ENCODE results near the gene DTX2. TPM values are rescaled to one million over a fixed set of nuclear protein-coding genes. Genes with fewer than 3 reads are reported as not detected.
"Not testable (repeated sequence)": the region's sequence is repeated elsewhere in the genome, so short reads cannot be mapped to it uniquely, and the experiment has no call there.

The DTX2 gene
- polyA plus RNA-seq (2013), result 23.6 and 23.7 TPM in 2 replicates

DNA sequence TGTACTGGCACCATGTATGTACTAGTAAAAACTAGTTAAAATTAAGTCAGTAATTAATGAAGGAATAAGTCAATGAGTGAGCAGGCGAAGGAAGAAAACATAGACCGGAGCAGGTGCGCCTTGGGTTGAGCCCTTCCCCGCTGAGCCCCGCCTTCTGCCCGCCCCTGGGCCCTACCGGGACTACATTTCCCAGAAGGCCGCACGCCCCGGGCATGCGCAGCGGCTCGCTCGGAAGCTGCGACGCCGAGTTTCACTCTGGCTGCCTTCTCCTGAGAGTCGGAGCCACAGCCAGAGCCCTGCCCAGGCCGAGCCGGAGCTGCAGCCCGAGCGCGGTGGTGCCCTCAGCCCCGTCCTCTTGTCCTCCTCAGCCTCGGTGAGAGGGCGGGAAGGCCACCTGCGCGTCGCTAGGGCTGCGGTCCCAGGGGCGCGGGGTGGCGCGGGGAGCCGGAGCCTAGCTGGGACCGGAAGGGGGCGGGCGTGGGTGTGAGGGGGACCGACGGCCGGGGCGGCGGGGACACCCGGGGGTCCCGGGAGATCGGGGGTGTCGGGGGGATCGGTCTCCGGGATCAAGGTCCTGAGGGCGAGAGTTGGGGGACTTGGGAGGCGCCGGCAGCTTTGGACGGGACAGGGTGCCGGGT, at the start of gene DTX2:
DTX2 (plus strand) TSS at position 246 of the 638 bp plus-strand sequence. CDS start 18,801 bp downstream, outside the sequence.
- not testable (repeated sequence) for H3K4me2 ChIP-seq (ENCODE audit: low read length); H3K79me2 ChIP-seq (ENCODE audit: control insufficient read depth, insufficient read depth, low read length, poor library complexity)

DNA sequence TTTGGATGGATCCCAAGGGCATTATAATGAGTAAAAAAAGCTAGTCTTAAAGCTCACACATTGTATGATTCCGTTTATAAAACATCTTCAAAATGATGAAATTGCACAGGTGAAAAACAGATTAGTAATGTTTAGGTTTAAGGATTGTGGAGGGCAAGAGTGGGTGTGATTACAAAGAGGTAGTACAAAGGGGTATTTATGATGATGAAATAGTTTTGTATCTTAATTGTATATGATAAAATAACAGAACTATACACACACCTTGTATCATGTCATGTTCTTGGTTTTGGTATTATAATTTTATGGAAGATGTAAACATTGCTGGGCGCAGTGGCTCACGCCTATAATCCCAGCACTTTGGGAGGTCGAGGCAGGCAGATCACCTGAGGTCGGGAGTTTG, 49.3 kb upstream of the DTX2 start:
- Histone ChIP-seq H3K4ac (ENCODE audit: low read depth, low read length) (no peak overlapping the region), H3K14ac (ENCODE audit: low read length) (no peak overlapping the region), H3K18ac (ENCODE audit: low read length) (no peak overlapping the region), H3K27ac (ENCODE audit: low read depth, low read length) (no peak overlapping the region), H3K79me2 (ENCODE audit: control insufficient read depth, insufficient read depth, low read length, poor library complexity) (no peaks in the 10 kb centered on the region), H2BK120ac (ENCODE audit: insufficient read depth, low read length, poor library complexity) (no peak overlapping the region), H4K12ac (ENCODE audit: low read depth, low read length) (no peak overlapping the region), H3K4me1 (ENCODE audit: control insufficient read depth in 1 of 2, insufficient read depth in 2 of 2, low read length in 2 of 2) (peaks cover 0 to 6% of the 10 kb centered on the region in 2 experiments), H2AK5ac (ENCODE audit: low read length) (no peak overlapping the region), H3K36me3 (ENCODE audit: control insufficient read depth in 1 of 2, insufficient read depth in 2 of 2, low read length in 2 of 2) (no peaks in the 10 kb centered on the region), H3K23ac (ENCODE audit: low read length) (no peak overlapping the region), H2BK12ac (ENCODE audit: low read length) (no peak overlapping the region), H3K4me2 (ENCODE audit: low read length) (no peak overlapping the region), H3K9me3 (ENCODE audit: insufficient read depth, low read depth, low read length) (no peaks in the 10 kb centered on the region), H3K79me1 (ENCODE audit: low read length) (no peaks in the 10 kb centered on the region), H3K27me3 (ENCODE audit: insufficient read depth, low read length) (no peaks in the 10 kb centered on the region), H4K91ac (ENCODE audit: low read depth, low read length) (no peak overlapping the region), H4K8ac (ENCODE audit: low read depth, low read length) (no peak overlapping the region), H3K4me3 (ENCODE audit: low read depth, low read length) (no peak overlapping the region), H2AFZ (ENCODE audit: insufficient read depth, low read length, poor library complexity) (no peak overlapping the region), H2BK5ac (ENCODE audit: low read depth, low read length, poor library complexity) (no peak overlapping the region), H3K9ac (ENCODE audit: low read length) (no peak overlapping the region)
- no peak for DNase-seq
- no CpG with 5 or more reads among the region's 5 CpGs for WGBS (ENCODE audit: extremely low coverage, insufficient coverage, insufficient read length)

More for the DNA sequence above, at the start of gene DTX2:
- not testable (repeated sequence) for H3K4ac ChIP-seq (ENCODE audit: low read depth, low read length); H2BK12ac ChIP-seq (ENCODE audit: low read length); DNase-seq; H3K27me3 ChIP-seq (ENCODE audit: insufficient read depth, low read length); H4K8ac ChIP-seq (ENCODE audit: low read depth, low read length); H3K36me3 ChIP-seq (ENCODE audit: control insufficient read depth in 1 of 2, insufficient read depth in 2 of 2, low read length in 2 of 2); H3K23ac ChIP-seq (ENCODE audit: low read length); H2AFZ ChIP-seq (ENCODE audit: insufficient read depth, low read length, poor library complexity); H3K9me3 ChIP-seq (ENCODE audit: insufficient read depth, low read depth, low read length); H3K4me1 ChIP-seq (ENCODE audit: control insufficient read depth in 1 of 2, insufficient read depth in 2 of 2, low read length in 2 of 2); H3K9ac ChIP-seq (ENCODE audit: low read length); H3K18ac ChIP-seq (ENCODE audit: low read length); H3K79me1 ChIP-seq (ENCODE audit: low read length); H4K12ac ChIP-seq (ENCODE audit: low read depth, low read length); H3K27ac ChIP-seq (ENCODE audit: low read depth, low read length); H2AK5ac ChIP-seq (ENCODE audit: low read length)
- WGBS (ENCODE audit: extremely low coverage, insufficient coverage, insufficient read length), result no CpG with 5 or more reads among the region's 54 CpGs
- Histone ChIP-seq H3K4me3 (ENCODE audit: low read depth, low read length) (peak within 1 kb of the TSS; percentile 82), H4K91ac (ENCODE audit: low read depth, low read length) (peak within 1 kb of the TSS; percentile 14), H2BK5ac (ENCODE audit: low read depth, low read length, poor library complexity) (peak within 1 kb of the TSS; percentile 76), H3K14ac (ENCODE audit: low read length) (peak within 1 kb of the TSS; percentile 79), H2BK120ac (ENCODE audit: insufficient read depth, low read length, poor library complexity) (peak within 1 kb of the TSS; percentile 51)

GRCh38 chr7:76417654-76418310, 43.7 kb upstream of the DTX2 start:
- not testable (repeated sequence) for H3K18ac ChIP-seq (ENCODE audit: low read length); H2AFZ ChIP-seq (ENCODE audit: insufficient read depth, low read length, poor library complexity); H3K4ac ChIP-seq (ENCODE audit: low read depth, low read length); H4K12ac ChIP-seq (ENCODE audit: low read depth, low read length); H4K8ac ChIP-seq (ENCODE audit: low read depth, low read length); H3K79me2 ChIP-seq (ENCODE audit: control insufficient read depth, insufficient read depth, low read length, poor library complexity); H2AK5ac ChIP-seq (ENCODE audit: low read length); H2BK120ac ChIP-seq (ENCODE audit: insufficient read depth, low read length, poor library complexity); H3K14ac ChIP-seq (ENCODE audit: low read length); H2BK5ac ChIP-seq (ENCODE audit: low read depth, low read length, poor library complexity); H3K4me1 ChIP-seq (ENCODE audit: control insufficient read depth in 1 of 2, insufficient read depth in 2 of 2, low read length in 2 of 2); H4K91ac ChIP-seq (ENCODE audit: low read depth, low read length); H3K27me3 ChIP-seq (ENCODE audit: insufficient read depth, low read length); H3K4me3 ChIP-seq (ENCODE audit: low read depth, low read length); H3K4me2 ChIP-seq (ENCODE audit: low read length); H3K9me3 ChIP-seq (ENCODE audit: insufficient read depth, low read depth, low read length); H3K23ac ChIP-seq (ENCODE audit: low read length); H2BK12ac ChIP-seq (ENCODE audit: low read length); H3K27ac ChIP-seq (ENCODE audit: low read depth, low read length); H3K36me3 ChIP-seq (ENCODE audit: control insufficient read depth in 1 of 2, insufficient read depth in 2 of 2, low read length in 2 of 2); H3K79me1 ChIP-seq (ENCODE audit: low read length); H3K9ac ChIP-seq (ENCODE audit: low read length)
- peak; percentile 66 for DNase-seq
- whole genome bisulfite sequencing (ENCODE audit: extremely low coverage, insufficient coverage, insufficient read length), result no CpG with 5 or more reads among the region's 10 CpGs

DNA sequence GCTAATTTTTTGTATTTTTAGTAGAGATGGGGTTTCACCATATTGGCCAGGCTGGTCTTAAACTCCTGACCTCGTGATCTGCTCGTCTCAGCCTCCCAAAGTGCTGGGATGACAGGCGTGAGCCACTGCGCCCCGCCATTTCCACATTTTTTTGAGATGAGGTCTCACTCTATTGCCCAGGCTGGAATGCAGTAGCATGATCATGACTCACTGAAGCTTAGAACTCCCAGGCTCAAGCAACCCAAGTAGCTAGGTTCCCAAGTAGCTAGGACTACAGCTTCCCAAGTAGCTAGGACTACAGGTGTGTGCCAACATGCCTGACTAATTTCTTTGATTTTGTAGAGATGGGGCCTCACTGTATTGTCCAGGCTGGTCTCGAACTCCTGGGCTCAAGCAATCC, 40.4 kb upstream of the DTX2 start:
- not testable (repeated sequence) for H3K79me1 ChIP-seq (ENCODE audit: low read length); H2BK12ac ChIP-seq (ENCODE audit: low read length); H3K36me3 ChIP-seq (ENCODE audit: control insufficient read depth in 1 of 2, insufficient read depth in 2 of 2, low read length in 2 of 2); H3K23ac ChIP-seq (ENCODE audit: low read length); H3K27ac ChIP-seq (ENCODE audit: low read depth, low read length); H3K27me3 ChIP-seq (ENCODE audit: insufficient read depth, low read length); H3K14ac ChIP-seq (ENCODE audit: low read length); H2AFZ ChIP-seq (ENCODE audit: insufficient read depth, low read length, poor library complexity); H3K79me2 ChIP-seq (ENCODE audit: control insufficient read depth, insufficient read depth, low read length, poor library complexity); H3K4me2 ChIP-seq (ENCODE audit: low read length); H3K18ac ChIP-seq (ENCODE audit: low read length); H2BK5ac ChIP-seq (ENCODE audit: low read depth, low read length, poor library complexity); H3K9me3 ChIP-seq (ENCODE audit: insufficient read depth, low read depth, low read length); H4K91ac ChIP-seq (ENCODE audit: low read depth, low read length); H4K12ac ChIP-seq (ENCODE audit: low read depth, low read length); H4K8ac ChIP-seq (ENCODE audit: low read depth, low read length); H3K4me3 ChIP-seq (ENCODE audit: low read depth, low read length); H2AK5ac ChIP-seq (ENCODE audit: low read length); H3K9ac ChIP-seq (ENCODE audit: low read length); H2BK120ac ChIP-seq (ENCODE audit: insufficient read depth, low read length, poor library complexity); H3K4ac ChIP-seq (ENCODE audit: low read depth, low read length)
- DNase-seq, result peak; percentile 89 to 93
- H3K4me1 ChIP-seq (ENCODE audit: control insufficient read depth in 1 of 2, insufficient read depth in 2 of 2, low read length in 2 of 2), result peaks cover 13% of the 10 kb centered on the region in 2 experiments
- no CpG with 5 or more reads among the region's 6 CpGs for WGBS (ENCODE audit: extremely low coverage, insufficient coverage, insufficient read length)
